Gastroesophageal sphincter (tissue), 4 donors: Measurements from ENCODE around the gene ARMH3. TPM values are rescaled to one million over a fixed set of nuclear protein-coding genes. Genes with fewer than 3 reads are reported as not detected.

Experiments used
- ATAC-seq: fragments of 150-250 bp; one replicate; pipeline ENCODE4 v1.9.1; 2016; ENCODE audit warnings: mild to moderate bottlenecking, moderate library complexity
- H3K27ac ChIP-seq, 4 donors: fragments of 200-600 bp; sonication (generic) in 3 of 4; 1 replicate in 3 of 4; 2 replicates in 1 of 4; pipeline ENCODE4 v1.5.1; 2016 to 2019
- H3K27me3 ChIP-seq: fragments of 200-600 bp; sonication (generic); one replicate; pipeline ENCODE4 v1.5.1; 2019
- H3K36me3 ChIP-seq, 2 donors: fragments of 200-600 bp; sonication (generic); one replicate each; pipeline ENCODE4 v1.5.1; 2019; ENCODE audit warnings: control low read depth in 1 of 2
- H3K4me1 ChIP-seq, 3 donors: fragments of 200-600 bp; sonication (generic); 1 replicate in 2 of 3; 2 replicates in 1 of 3; pipeline ENCODE4 v1.5.1; 2016 to 2019; ENCODE audit warnings: control low read depth in 2 of 3
- H3K4me3 ChIP-seq, 2 donors: fragments of 200-600 bp; sonication (generic); one replicate each; pipeline ENCODE4 v1.5.1; 2019; ENCODE audit warnings: mild to moderate bottlenecking in 1 of 2, moderate library complexity in 1 of 2
- H3K9me3 ChIP-seq, 3 donors: fragments of 200-600 bp; sonication (generic); one replicate each; pipeline ENCODE4 v1.5.1; 2017 to 2019; ENCODE audit warnings: control low read depth in 2 of 3
- CTCF ChIP-seq, 4 experiments: fragments of 200-600 bp in 2 of 4; fragments of 450-650 bp in 2 of 4; sonication (generic) in 1 of 4; IDR thresholded peaks; one replicate each; pipeline ENCODE4 v1.5.1; 2017 to 2019; ENCODE audit warnings: antibody characterized with exemption in 4 of 4, mild to moderate bottlenecking in 2 of 4, moderate library complexity in 2 of 4
- EP300 ChIP-seq: sonication (generic); formaldehyde crosslinking; IDR thresholded peaks from one replicate; pipeline ENCODE4 v1.6.1; 2017; ENCODE audit warnings: antibody characterized with exemption, mild to moderate bottlenecking
- POLR2A ChIP-seq, 2 donors: fragments of 450-650 bp; IDR thresholded peaks; one replicate each; pipeline ENCODE4 v1.6.1; 2017; ENCODE audit warnings: antibody characterized with exemption in 2 of 2, mild to moderate bottlenecking in 2 of 2, moderate library complexity in 1 of 2
- POLR2AphosphoS5 ChIP-seq: sonication (generic); formaldehyde crosslinking; IDR thresholded peaks from one replicate; pipeline ENCODE4 v1.6.1; 2017; ENCODE audit warnings: antibody characterized with exemption
- WGBS, 2 donors: methylation state at CpG; one replicate each; pipeline ENCODE4 v1.1.5; 2018; ENCODE audit warnings: low coverage in 1 of 2; 5-methylcytosine and 5-hydroxymethylcytosine counted together
- total RNA-seq, 4 donors: library from RNA; depleted of rRNA; stranded (reverse); fragments of >200 nt; gene quantifications; one replicate each; pipeline ENCODE4 v1.1.0, GENCODE V29; 2016

Gene ARMH3
- total RNA-seq, 4 donors from 2014 or later = 12.4 to 17.2 (median 14.9) TPM

GRCh38 chr10:101958691-101959090, 97.3 kb downstream of the ARMH3 start:
- Histone ChIP-seq H3K36me3 (peaks cover 0 to 52% of the 10 kb centered on the region in 2 donors), H3K27me3 (no peaks in the 10 kb centered on the region), H3K27ac (no peak overlapping the region), H3K9me3 (no peaks in the 10 kb centered on the region), H3K4me1 (peaks cover 0 to 25% (median 0%) of the 10 kb centered on the region in 3 donors), H3K4me3 (no peak overlapping the region)
- no peak for ATAC-seq
- WGBS, 2 donors = 56 to 75% methylated on average over 1 of the region's 1 CpG
- TF ChIP-seq POLR2A (IDR thresholded peaks at IDR 0.05) (no peak), POLR2AphosphoS5 (no peak), CTCF (IDR thresholded peaks at IDR 0.05) (no peak), EP300 (no peak)

- peaks cover 0 to 19% (median 0%) of the 10 kb centered on the region in 3 donors for H3K4me1 ChIP-seq
- ATAC-seq = no peak
- H3K36me3 ChIP-seq = peaks cover 0 to 64% of the 10 kb centered on the region in 2 donors
- TF ChIP-seq POLR2A (IDR thresholded peaks at IDR 0.05) (no peak), EP300 (no peak), CTCF (IDR thresholded peaks at IDR 0.05) (no peak), POLR2AphosphoS5 (no peak)
- no peak overlapping the region for H3K4me3 ChIP-seq
- H3K27me3 ChIP-seq = no peaks in the 10 kb centered on the region
- 91 to 100% methylated on average over 1 of the region's 1 CpG for WGBS, 2 donors
- no peaks in the 10 kb centered on the region for H3K9me3 ChIP-seq
- H3K27ac ChIP-seq = no peak overlapping the region
These were observed 99.1 kb downstream of the ARMH3 start for GRCh38 chr10:101956898-101957297.

GRCh38 chr10:101956117-101956516, 99.9 kb downstream of the ARMH3 start:
- H3K4me3 ChIP-seq = no peak overlapping the region
- WGBS, 2 donors = 75 to 90% methylated on average over 1 of the region's 1 CpG
- H3K27me3 ChIP-seq = no peaks in the 10 kb centered on the region
- H3K4me1 ChIP-seq = peaks cover 0 to 11% (median 0%) of the 10 kb centered on the region in 3 donors
- no peak for TF ChIP-seq POLR2AphosphoS5
- TF ChIP-seq POLR2A (IDR thresholded peaks at IDR 0.05) = no peak
- TF ChIP-seq EP300 = no peak
- no peak for TF ChIP-seq CTCF (IDR thresholded peaks at IDR 0.05)
- H3K9me3 ChIP-seq = peaks cover 0 to 3% (median 0%) of the 10 kb centered on the region in 3 donors
- H3K27ac ChIP-seq = no peak overlapping the region
- ATAC-seq = no peak
- peaks cover 0 to 71% of the 10 kb centered on the region in 2 donors for H3K36me3 ChIP-seq

- Histone ChIP-seq H3K27me3 (no peaks in the 10 kb centered on the region), H3K9me3 (peaks cover 0 to 21% (median 0%) of the 10 kb centered on the region in 3 donors), H3K36me3 (peaks cover 0 to 82% of the 10 kb centered on the region in 2 donors), H3K4me3 (no peak overlapping the region), H3K27ac (no peak overlapping the region), H3K4me1 (no peaks in the 10 kb centered on the region)
- no peak for ATAC-seq
- no peak for TF ChIP-seq EP300
- no peak for TF ChIP-seq POLR2A (IDR thresholded peaks at IDR 0.05)
- no peak for TF ChIP-seq CTCF (IDR thresholded peaks at IDR 0.05)
- TF ChIP-seq POLR2AphosphoS5 = no peak
- WGBS, 2 donors = 96 to 100% methylated on average over 1 to 2 of the region's 2 CpGs
These were observed 103.8 kb downstream of the ARMH3 start for GRCh38 chr10:101952191-101952590.

GRCh38 chr10:101950213-101950612, 105.8 kb downstream of the ARMH3 start:
- no peak for TF ChIP-seq POLR2A (IDR thresholded peaks at IDR 0.05)
- TF ChIP-seq CTCF (IDR thresholded peaks at IDR 0.05) = no peak
- no peak for TF ChIP-seq POLR2AphosphoS5
- TF ChIP-seq EP300 = no peak
- H3K27ac ChIP-seq = no peak overlapping the region
- no peaks in the 10 kb centered on the region for H3K27me3 ChIP-seq
- no peaks in the 10 kb centered on the region for H3K4me1 ChIP-seq
- H3K36me3 ChIP-seq = peaks cover 0 to 68% of the 10 kb centered on the region in 2 donors
- peaks cover 0 to 21% (median 0%) of the 10 kb centered on the region in 3 donors for H3K9me3 ChIP-seq
- no peak for ATAC-seq
- H3K4me3 ChIP-seq = no peak overlapping the region
